AG04450 (cell line): ENCODE data around the gene COL19A1. TPM values are rescaled to one million over a fixed set of nuclear protein-coding genes. Genes with fewer than 3 reads are reported as not detected.

Experiments used
- CTCF ChIA-PET: fragments of 300-600, 350-600 bp; formaldehyde crosslinking; extraction: SDS; loops from one replicate; lab custom pipeline; 2022; ENCODE audit warnings: antibody characterized with exemption, inconsistent platforms; lab: Charles Lee
- POLR2A ChIA-PET: fragments of 350-600 bp; formaldehyde crosslinking; extraction: SDS; loops from one replicate; lab custom pipeline; 2021; ENCODE audit warnings: antibody characterized with exemption, inconsistent platforms; lab: Yijun Ruan, JAX
- DNase-seq: peaks from one replicate; pipeline ENCODE4 v3.0.0-alpha.2; 2011; ENCODE audit warnings: low read depth, low spot score
- H3K27ac ChIP-seq: one replicate; pipeline ENCODE4 v1.5.1; 2012; ENCODE audit warnings: low read depth, low read length, control low read depth
- H3K27me3 ChIP-seq: one replicate; pipeline ENCODE4 v1.6.0; 2012; ENCODE audit warnings: low read length; ENCODE audit not compliant: control insufficient read depth, insufficient read depth
- H3K4me3 ChIP-seq: 2 replicates; pipeline ENCODE4 v1.5.1; 2011; ENCODE audit warnings: mild to moderate bottlenecking, low read depth, low read length, control low read depth
- H3K9me3 ChIP-seq: 2 replicates; pipeline ENCODE4 v1.5.1; 2012; ENCODE audit warnings: low read length; ENCODE audit not compliant: control insufficient read depth, insufficient read depth
- polyA plus RNA-seq: library from polyadenylated mRNA; depleted of rRNA; stranded (reverse); fragments of >200 nt; gene quantifications from 2 replicates; pipeline ENCODE4 v1.2.3, GENCODE V29; 2011
- TF ChIP-seq, protein P1 (sequence below): IDR thresholded peaks from 2 replicates; pipeline ENCODE4 v1.5.1; 2011; ENCODE audit warnings: low read depth, low read length, control low read depth, inconsistent platforms

The COL19A1 gene
- polyA plus RNA-seq, 1 experiment = 0.09 TPM

- CTCF ChIA-PET = interaction anchor here (0.6 to 3.9 kb wide), 51 partner anchors 9 to 1585 kb away, joined by 3 to 106 read pairs (median 4); partner anchors contain the start of gene B3GAT2
- POLR2A ChIA-PET = no interaction called here
- TF ChIP-seq, protein P1, sequence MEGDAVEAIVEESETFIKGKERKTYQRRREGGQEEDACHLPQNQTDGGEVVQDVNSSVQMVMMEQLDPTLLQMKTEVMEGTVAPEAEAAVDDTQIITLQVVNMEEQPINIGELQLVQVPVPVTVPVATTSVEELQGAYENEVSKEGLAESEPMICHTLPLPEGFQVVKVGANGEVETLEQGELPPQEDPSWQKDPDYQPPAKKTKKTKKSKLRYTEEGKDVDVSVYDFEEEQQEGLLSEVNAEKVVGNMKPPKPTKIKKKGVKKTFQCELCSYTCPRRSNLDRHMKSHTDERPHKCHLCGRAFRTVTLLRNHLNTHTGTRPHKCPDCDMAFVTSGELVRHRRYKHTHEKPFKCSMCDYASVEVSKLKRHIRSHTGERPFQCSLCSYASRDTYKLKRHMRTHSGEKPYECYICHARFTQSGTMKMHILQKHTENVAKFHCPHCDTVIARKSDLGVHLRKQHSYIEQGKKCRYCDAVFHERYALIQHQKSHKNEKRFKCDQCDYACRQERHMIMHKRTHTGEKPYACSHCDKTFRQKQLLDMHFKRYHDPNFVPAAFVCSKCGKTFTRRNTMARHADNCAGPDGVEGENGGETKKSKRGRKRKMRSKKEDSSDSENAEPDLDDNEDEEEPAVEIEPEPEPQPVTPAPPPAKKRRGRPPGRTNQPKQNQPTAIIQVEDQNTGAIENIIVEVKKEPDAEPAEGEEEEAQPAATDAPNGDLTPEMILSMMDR = no peak
- Histone ChIP-seq H3K27ac (no peak overlapping the region), H3K27me3 (no peaks in the 10 kb centered on the region), H3K4me3 (no peak overlapping the region), H3K9me3 (no peaks in the 10 kb centered on the region)
- DNase-seq = no peak
Measured at GRCh38 chr6:70221715-70222438, 355.5 kb downstream of the COL19A1 start.

DNA sequence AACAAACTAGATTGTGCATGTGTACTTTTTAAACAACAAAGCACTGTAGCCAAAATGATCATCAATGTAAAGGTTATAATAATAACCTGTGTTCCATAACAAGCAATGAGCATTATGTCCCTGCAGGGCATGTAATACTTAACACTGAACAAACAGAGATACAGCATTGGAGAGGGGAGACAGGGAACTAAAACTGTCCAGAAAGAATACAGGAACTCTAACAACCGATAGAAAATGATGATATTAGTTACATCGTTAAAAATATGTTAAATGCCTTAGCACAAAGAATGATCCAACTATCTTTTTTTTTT lies 356.0 kb downstream of the COL19A1 start:
- Histone ChIP-seq H3K27ac (no peak overlapping the region), H3K4me3 (no peak overlapping the region), H3K27me3 (no peaks in the 10 kb centered on the region), H3K9me3 (no peaks in the 10 kb centered on the region)
- CTCF ChIA-PET = interaction anchor here (2.2 to 3.9 kb wide), 5 partner anchors 8 to 662 kb away, joined by 10 to 106 read pairs (median 23); no protein-coding TSS in a partner anchor
- POLR2A ChIA-PET = no interaction called here
- TF ChIP-seq, protein P1 = no peak
- DNase-seq = no peak

DNA sequence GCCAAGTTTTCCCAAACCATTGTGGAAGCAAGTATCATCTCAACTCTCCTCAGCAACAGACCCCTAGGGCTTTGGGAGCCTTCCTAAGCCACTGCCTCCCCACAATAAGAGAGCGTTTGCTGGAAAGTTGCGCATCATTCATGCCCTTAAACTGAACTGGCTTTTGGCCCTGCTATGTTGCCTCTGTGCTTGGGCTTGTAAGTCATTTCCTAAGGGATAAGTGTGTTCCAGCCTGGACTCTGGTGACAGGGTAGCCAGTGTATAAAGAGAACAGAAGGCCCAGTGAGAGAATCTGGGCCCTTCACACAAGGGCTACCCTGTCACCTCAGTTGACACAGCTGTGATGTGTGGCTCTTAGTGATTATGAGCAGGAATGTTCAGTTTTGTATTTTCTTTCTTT lies 358.7 kb downstream of the COL19A1 start:
- no peak overlapping the region for H3K4me3 ChIP-seq
- H3K27ac ChIP-seq = no peak overlapping the region
- TF ChIP-seq, protein P1 = no peak
- CTCF ChIA-PET = interaction anchor here (1.1 kb wide), 1 partner anchor 787 kb away, joined by 3 read pairs; no protein-coding TSS in a partner anchor
- H3K27me3 ChIP-seq = no peaks in the 10 kb centered on the region
- no peaks in the 10 kb centered on the region for H3K9me3 ChIP-seq
- DNase-seq = no peak
- POLR2A ChIA-PET = no interaction called here

- H3K4me3 ChIP-seq = no peak overlapping the region
- TF ChIP-seq, protein P1 = no peak
- DNase-seq = no peak
- no peaks in the 10 kb centered on the region for H3K9me3 ChIP-seq
- CTCF ChIA-PET = interaction anchor here (0.5 to 4.1 kb wide), 2 partner anchors 11 to 435 kb away, joined by 5 to 58 read pairs; partner anchors contain the start of gene LMBRD1
- H3K27ac ChIP-seq = no peak overlapping the region
- H3K27me3 ChIP-seq = no peaks in the 10 kb centered on the region
- POLR2A ChIA-PET = interaction anchor here (0.7 kb wide), 1 partner anchor 8 kb away, joined by 3 read pairs; no protein-coding TSS in a partner anchor
Measured at GRCh38 chr6:70231311-70231710, 365.0 kb downstream of the COL19A1 start.

GRCh38 chr6:70234561-70235236 lies 368.3 kb downstream of the COL19A1 start:
- CTCF ChIA-PET = interaction anchor here (2.0 kb wide), 1 partner anchor 14 kb away, joined by 14 read pairs; no protein-coding TSS in a partner anchor
- DNase-seq = no peak
- Histone ChIP-seq H3K4me3 (no peak overlapping the region), H3K27ac (no peak overlapping the region), H3K27me3 (no peaks in the 10 kb centered on the region), H3K9me3 (no peaks in the 10 kb centered on the region)
- TF ChIP-seq, protein P1 = no peak
- POLR2A ChIA-PET = no interaction called here
